Smooth muscle cell (in vitro differentiated cells): ENCODE results near the gene DCLK1. TPM values are rescaled to one million over a fixed set of nuclear protein-coding genes. Genes with fewer than 3 reads are reported as not detected.

Experiments used
- DNase-seq: peaks from one replicate; lab custom pipeline; 2025; ENCODE audit not compliant: unreplicated experiment; lab: John Stamatoyannopoulos, UW
- H2AFZ ChIP-seq: fragments of 200-600 bp; sonication (generic); 2 replicates; pipeline ENCODE4 v1.6.0; 2016; ENCODE audit warnings: antibody characterized with exemption, low read depth, mild to moderate bottlenecking
- H3F3A ChIP-seq: fragments of 200-600 bp; sonication (generic); 2 replicates; pipeline ENCODE4 v1.6.0; 2017; ENCODE audit warnings: antibody characterized with exemption, low read depth
- H3K27ac ChIP-seq: fragments of 200-600 bp; sonication (generic); 2 replicates; pipeline ENCODE4 v1.5.1; 2016; ENCODE audit warnings: low read depth, mild to moderate bottlenecking
- H3K27me3 ChIP-seq: fragments of 200-600 bp; sonication (generic); 2 replicates; pipeline ENCODE4 v1.6.1; 2016; ENCODE audit warnings: low read depth, mild to moderate bottlenecking
- H3K36me3 ChIP-seq: fragments of 200-600 bp; sonication (generic); 2 replicates; pipeline ENCODE4 v1.5.1; 2016; ENCODE audit warnings: low read depth
- H3K4me1 ChIP-seq: fragments of 200-600 bp; sonication (generic); 2 replicates; pipeline ENCODE4 v1.5.1; 2016; ENCODE audit warnings: low read depth
- H3K4me2 ChIP-seq: fragments of 200-600 bp; sonication (generic); 2 replicates; pipeline ENCODE4 v1.6.0; 2016; ENCODE audit warnings: mild to moderate bottlenecking
- H3K4me3 ChIP-seq: fragments of 200-600 bp; sonication (generic); 2 replicates; pipeline ENCODE4 v1.5.1; 2016; ENCODE audit warnings: mild to moderate bottlenecking
- H3K79me2 ChIP-seq: fragments of 200-600 bp; sonication (generic); 2 replicates; pipeline ENCODE4 v1.6.0; 2016; ENCODE audit warnings: low read depth, mild to moderate bottlenecking
- H3K9ac ChIP-seq: fragments of 200-600 bp; sonication (generic); 2 replicates; pipeline ENCODE4 v1.6.0; 2016; ENCODE audit warnings: low read depth
- H3K9me3 ChIP-seq: fragments of 200-600 bp; sonication (generic); replicated peaks from 2 replicates; pipeline ENCODE4 v1.5.1; 2016; ENCODE audit warnings: low read depth
- H4K20me1 ChIP-seq: fragments of 200-600 bp; sonication (generic); 2 replicates; pipeline ENCODE4 v1.6.0; 2016; ENCODE audit warnings: low read depth
- CTCF ChIP-seq: fragments of 200-600 bp; sonication (generic); IDR thresholded peaks from 2 replicates; pipeline ENCODE4 v1.5.1; 2017; ENCODE audit warnings: borderline replicate concordance, mild to moderate bottlenecking, antibody characterized with exemption; ENCODE audit not compliant: insufficient read depth, poor library complexity, severe bottlenecking
- whole genome bisulfite sequencing: methylation state at CpG from one replicate; pipeline ENCODE4 v1.1.7; 2016; ENCODE audit warnings: low lambda C conversion rate; 5-methylcytosine and 5-hydroxymethylcytosine counted together
- polyA plus RNA-seq: library from polyadenylated mRNA; unstranded; fragments of >200 nt; fragmentation: Nextera tagmentation; extraction: Ambion mirVana; gene quantifications from 2 replicates; pipeline ENCODE4 v1.2.1, GENCODE V29; 2016
- total RNA-seq: library from RNA; depleted of rRNA; stranded (reverse); fragments of >200 nt; gene quantifications from 2 replicates; pipeline ENCODE4 v1.2.3, GENCODE V29; 2014

Gene DCLK1
- total and polyA plus RNA-seq, 2 experiments from 2014 or later: 0.72 TPM; not detected in 1

- H3K4me2 ChIP-seq: no peak overlapping the region
- no peak overlapping the region for H3K4me3 ChIP-seq
- no peak overlapping the region for H3K9ac ChIP-seq
- H3K27me3 ChIP-seq: no peaks in the 10 kb centered on the region
- no peak for DNase-seq
- no peaks in the 10 kb centered on the region for H4K20me1 ChIP-seq
- WGBS: 96% methylated on average over 8 of the region's 8 CpGs
- H3F3A ChIP-seq: no peaks in the 10 kb centered on the region
- no peak for TF ChIP-seq CTCF
- H2AFZ ChIP-seq: no peak overlapping the region
- H3K36me3 ChIP-seq: no peaks in the 10 kb centered on the region
- no peak overlapping the region for H3K27ac ChIP-seq
- peaks cover 12% of the 10 kb centered on the region for H3K4me1 ChIP-seq
- no peaks in the 10 kb centered on the region for H3K9me3 ChIP-seq
- H3K79me2 ChIP-seq: no peaks in the 10 kb centered on the region
These were observed 339.2 kb downstream of the DCLK1 start for GRCh38 chr13:35792021-35792420.

GRCh38 chr13:35791184-35791851 is 339.9 kb downstream of the DCLK1 start:
- no peak for TF ChIP-seq CTCF
- Histone ChIP-seq H3K4me2 (no peak overlapping the region), H3K4me1 (peaks cover 15% of the 10 kb centered on the region), H4K20me1 (no peaks in the 10 kb centered on the region), H3K27ac (no peak overlapping the region), H2AFZ (no peak overlapping the region), H3K9ac (no peak overlapping the region), H3K4me3 (no peak overlapping the region), H3K79me2 (no peaks in the 10 kb centered on the region), H3K27me3 (no peaks in the 10 kb centered on the region), H3K36me3 (no peaks in the 10 kb centered on the region), H3F3A (no peaks in the 10 kb centered on the region), H3K9me3 (no peaks in the 10 kb centered on the region)
- 87% methylated on average over 3 of the region's 3 CpGs for WGBS
- DNase-seq: no peak

- Histone ChIP-seq H3K79me2 (no peaks in the 10 kb centered on the region), H3K4me2 (no peak overlapping the region), H3K27me3 (no peaks in the 10 kb centered on the region), H3K4me3 (no peak overlapping the region), H3K4me1 (peaks cover 19% of the 10 kb centered on the region), H2AFZ (no peak overlapping the region), H3K9ac (no peak overlapping the region), H4K20me1 (no peaks in the 10 kb centered on the region), H3K27ac (no peak overlapping the region), H3K36me3 (no peaks in the 10 kb centered on the region), H3K9me3 (no peaks in the 10 kb centered on the region), H3F3A (no peaks in the 10 kb centered on the region)
- peak; percentile 52 for TF ChIP-seq CTCF
- WGBS: 78% methylated on average over 6 of the region's 6 CpGs
- DNase-seq: no peak
These were observed 341.6 kb downstream of the DCLK1 start for GRCh38 chr13:35789335-35790165.
